Peyer's patch (tissue), 4 donors: ENCODE results near the gene PCAT6. TPM values are rescaled to one million over a fixed set of nuclear protein-coding genes. Genes with fewer than 3 reads are reported as not detected.

ENCODE experiments used
- DNase-seq, 3 donors: peaks; one replicate each; pipeline ENCODE4 v3.0.0-alpha.2; 2017 to 2019
- H3K27ac ChIP-seq, 4 donors: fragments of 200-600 bp; sonication (generic); one replicate each; pipeline ENCODE4 v1.5.1; 2016 to 2019
- H3K27me3 ChIP-seq, 2 donors: fragments of 200-600 bp; sonication (generic); one replicate each; pipeline ENCODE4 v1.5.1; 2019
- H3K36me3 ChIP-seq, 3 donors: fragments of 200-600 bp; sonication (generic); one replicate each; pipeline ENCODE4 v1.5.1; 2016 to 2019
- H3K4me1 ChIP-seq, 4 donors: fragments of 200-600 bp; sonication (generic); one replicate each; pipeline ENCODE4 v1.5.1; 2016 to 2019
- H3K4me3 ChIP-seq, 4 donors: fragments of 200-600 bp; sonication (generic); 1 replicate in 3 of 4; 2 replicates in 1 of 4; pipeline ENCODE4 v1.5.1; 2016 to 2019; ENCODE audit warnings: mild to moderate bottlenecking in 1 of 4
- H3K9me3 ChIP-seq, 4 donors: fragments of 200-600 bp; sonication (generic); one replicate each; pipeline ENCODE4 v1.5.1; 2016 to 2019; ENCODE audit warnings: mild to moderate bottlenecking in 1 of 4
- CTCF ChIP-seq, 6 experiments: fragments of 450-650 bp in 4 of 6; fragments of 200-600 bp in 2 of 6; sonication (generic) in 1 of 6; IDR thresholded peaks; one replicate each; pipeline ENCODE4 v1.5.1; 2017 to 2019; ENCODE audit warnings: antibody characterized with exemption in 6 of 6, mild to moderate bottlenecking in 3 of 6, moderate library complexity in 1 of 6
- POLR2A ChIP-seq, 2 donors: fragments of 450-650 bp; IDR thresholded peaks; one replicate each; pipeline ENCODE4 v1.5.1; 2017; ENCODE audit warnings: antibody characterized with exemption in 2 of 2, mild to moderate bottlenecking in 2 of 2, moderate library complexity in 2 of 2
- total RNA-seq, 4 donors: library from RNA; depleted of rRNA; stranded (reverse); fragments of >200 nt; gene quantifications; one replicate each; pipeline ENCODE4 v1.1.0, GENCODE V29; 2016

Gene PCAT6
- total RNA-seq, 4 donors from 2014 or later, result not detected

- no peak overlapping the region for H3K27ac ChIP-seq
- H3K4me3 ChIP-seq, result no peak overlapping the region
- no peaks in the 10 kb centered on the region for H3K27me3 ChIP-seq
- TF ChIP-seq CTCF (IDR thresholded peaks at IDR 0.05) (peak in 4 of 6 experiments; percentile 18 to 49 (median 40)), POLR2A (IDR thresholded peaks at IDR 0.05) (no peak)
- H3K36me3 ChIP-seq, result no peaks in the 10 kb centered on the region
- no peaks in the 10 kb centered on the region for H3K9me3 ChIP-seq
- DNase-seq, result peak in 1 of 3 donors; percentile 63
- no peaks in the 10 kb centered on the region for H3K4me1 ChIP-seq
Measured at GRCh38 chr1:202852163-202852904, 41.6 kb downstream of the PCAT6 start.

GRCh38 chr1:202854787-202855186 lies 44.0 kb downstream of the PCAT6 start:
- H3K4me3 ChIP-seq, result no peak overlapping the region
- no peaks in the 10 kb centered on the region for H3K9me3 ChIP-seq

GRCh38 chr1:202856014-202856413 lies 45.3 kb downstream of the PCAT6 start:
- TF ChIP-seq POLR2A (IDR thresholded peaks at IDR 0.05), result no peak
- TF ChIP-seq CTCF (IDR thresholded peaks at IDR 0.05), result no peak
- H3K9me3 ChIP-seq, result no peaks in the 10 kb centered on the region
- no peak overlapping the region for H3K4me3 ChIP-seq
- H3K27ac ChIP-seq, result no peak overlapping the region
- no peak for DNase-seq
- no peaks in the 10 kb centered on the region for H3K36me3 ChIP-seq
- peaks cover 0 to 29% (median 1%) of the 10 kb centered on the region in 4 donors for H3K4me1 ChIP-seq
- no peaks in the 10 kb centered on the region for H3K27me3 ChIP-seq

More at GRCh38 chr1:202854787-202855186, 44.0 kb downstream of the PCAT6 start:
- Histone ChIP-seq H3K27ac (no peak overlapping the region), H3K36me3 (no peaks in the 10 kb centered on the region), H3K27me3 (no peaks in the 10 kb centered on the region), H3K4me1 (peaks cover 0 to 19% (median 1%) of the 10 kb centered on the region in 4 donors)
- TF ChIP-seq POLR2A (IDR thresholded peaks at IDR 0.05), result no peak
- TF ChIP-seq CTCF (IDR thresholded peaks at IDR 0.05), result no peak
- no peak for DNase-seq

- H3K4me1 ChIP-seq, result peaks cover 0 to 33% (median 1%) of the 10 kb centered on the region in 4 donors
- peak in 1 of 3 donors; percentile 70 for DNase-seq
Measured at GRCh38 chr1:202857136-202857610, 46.4 kb downstream of the PCAT6 start.

GRCh38 chr1:202858331-202858730 lies 47.6 kb downstream of the PCAT6 start:
- TF ChIP-seq CTCF (IDR thresholded peaks at IDR 0.05) (no peak), POLR2A (IDR thresholded peaks at IDR 0.05) (no peak)
- H3K36me3 ChIP-seq, result no peaks in the 10 kb centered on the region
- DNase-seq, result peak in 1 of 3 donors; percentile 69
- H3K4me1 ChIP-seq, result peaks cover 0 to 39% (median 3%) of the 10 kb centered on the region in 4 donors
- no peaks in the 10 kb centered on the region for H3K27me3 ChIP-seq
- no peaks in the 10 kb centered on the region for H3K9me3 ChIP-seq
- H3K4me3 ChIP-seq, result no peak overlapping the region
- H3K27ac ChIP-seq, result peak overlapping the region in 3 of 4 donors; percentile 14 to 72 (median 56)

More at GRCh38 chr1:202857136-202857610, 46.4 kb downstream of the PCAT6 start:
- H3K9me3 ChIP-seq, result no peaks in the 10 kb centered on the region
- H3K36me3 ChIP-seq, result no peaks in the 10 kb centered on the region
- no peaks in the 10 kb centered on the region for H3K27me3 ChIP-seq
- TF ChIP-seq POLR2A (IDR thresholded peaks at IDR 0.05) (peak in 1 of 2 donors; percentile 30), CTCF (IDR thresholded peaks at IDR 0.05) (no peak)
- no peak overlapping the region for H3K4me3 ChIP-seq
- peak overlapping the region in 2 of 4 donors; percentile 19 to 76 for H3K27ac ChIP-seq
